ENCODE data around the gene ASB1. TPM values are rescaled to one million over a fixed set of nuclear protein-coding genes. Genes with fewer than 3 reads are reported as not detected.

Gene ASB1
- total RNA-seq, 1 donor from 2014 or later, result 12.3 TPM

GRCh38 chr2:238497610-238498005 is 70.9 kb downstream of the ASB1 start:
- ATAC-seq, result no peak

- no peak for ATAC-seq
These were observed 71.5 kb downstream of the ASB1 start for GRCh38 chr2:238498188-238498587.

- ATAC-seq, result no peak
These were observed 72.1 kb downstream of the ASB1 start for GRCh38 chr2:238498691-238499295.

GRCh38 chr2:238499731-238500580 is 73.2 kb downstream of the ASB1 start:
- no peak for ATAC-seq

- no peak for ATAC-seq
These were observed 74.6 kb downstream of the ASB1 start for GRCh38 chr2:238501311-238501710.

Other genes with a start within 250 kb of the ASB1 start
- gene ILKAP, start 223.2 kb upstream of the ASB1 start, total RNA-seq, result 29.5 TPM
- gene HES6, start 186.9 kb upstream of the ASB1 start, total RNA-seq, result 2.2 TPM
- gene PER2, start 138.3 kb upstream of the ASB1 start, total RNA-seq, result 18.7 TPM
- 10.8 TPM for gene TRAF3IP1, start 106.4 kb upstream of the ASB1 start, total RNA-seq